OCI-LY3 (cell line): ENCODE data around the gene GPX1.

Experiments
- CTCF ChIP-seq: fragments of 200-600, 300-600 bp; sonication (generic); IDR thresholded peaks from 2 replicates; pipeline ENCODE4 v1.5.1; 2014; ENCODE audit warnings: antibody characterized with exemption, low read length, low read depth
- EZH2phosphoT487 ChIP-seq: fragments of 200-600 bp; shearing (Covaris generic); IDR thresholded peaks from 2 replicates; pipeline ENCODE4 v1.6.1; 2018; ENCODE audit warnings: antibody characterized with exemption, mixed run types, low read depth

GRCh38 chr3:49399461-49399860 is 41.3 kb upstream of the GPX1 start:
- TF ChIP-seq CTCF (no peak), EZH2phosphoT487 (no peak)
